BJ (cell line): Measurements from ENCODE around the gene CD52. TPM values are rescaled to one million over a fixed set of nuclear protein-coding genes. Genes with fewer than 3 reads are reported as not detected.

Experiments
- CTCF ChIA-PET: fragments of 350-600 bp; formaldehyde crosslinking; extraction: SDS; loops from one replicate; lab custom pipeline; 2021; ENCODE audit warnings: antibody characterized with exemption, inconsistent platforms; lab: Yijun Ruan, JAX
- POLR2A ChIA-PET: fragments of 300-600 bp; sonication (Branson Sonifier 250); formaldehyde crosslinking; extraction: SDS; loops from one replicate; lab custom pipeline; 2021; ENCODE audit warnings: antibody characterized with exemption; lab: Charles Lee
- DNase-seq: peaks from one replicate; pipeline ENCODE4 v3.0.0-alpha.2; 2011; ENCODE audit warnings: low read depth
- H3K27me3 ChIP-seq: 2 replicates; pipeline ENCODE4 v1.6.0; 2011; ENCODE audit warnings: low read length; ENCODE audit not compliant: control insufficient read depth, insufficient read depth
- H3K36me3 ChIP-seq: 2 replicates; pipeline ENCODE4 v1.5.1; 2011; ENCODE audit warnings: low read length; ENCODE audit not compliant: control insufficient read depth, insufficient read depth
- H3K4me3 ChIP-seq: 2 replicates; pipeline ENCODE4 v1.5.1; 2011; ENCODE audit warnings: low read depth, mild to moderate bottlenecking, control low read depth, low read length
- polyA plus RNA-seq: library from polyadenylated mRNA; depleted of rRNA; stranded (reverse); fragments of >200 nt; gene quantifications from 2 replicates; pipeline ENCODE4 v1.2.3, GENCODE V29; 2011; rRNA removed
- TF ChIP-seq, protein P1 (sequence below): IDR thresholded peaks from 2 replicates; pipeline ENCODE4 v1.5.1; 2011; ENCODE audit warnings: low read depth, mild to moderate bottlenecking, control low read depth, inconsistent platforms, low read length, moderate library complexity; ENCODE audit not compliant: insufficient read depth

The CD52 gene
- polyA plus RNA-seq, 1 experiment, result not detected

- DNase-seq, result no peak
- TF ChIP-seq, protein P1, sequence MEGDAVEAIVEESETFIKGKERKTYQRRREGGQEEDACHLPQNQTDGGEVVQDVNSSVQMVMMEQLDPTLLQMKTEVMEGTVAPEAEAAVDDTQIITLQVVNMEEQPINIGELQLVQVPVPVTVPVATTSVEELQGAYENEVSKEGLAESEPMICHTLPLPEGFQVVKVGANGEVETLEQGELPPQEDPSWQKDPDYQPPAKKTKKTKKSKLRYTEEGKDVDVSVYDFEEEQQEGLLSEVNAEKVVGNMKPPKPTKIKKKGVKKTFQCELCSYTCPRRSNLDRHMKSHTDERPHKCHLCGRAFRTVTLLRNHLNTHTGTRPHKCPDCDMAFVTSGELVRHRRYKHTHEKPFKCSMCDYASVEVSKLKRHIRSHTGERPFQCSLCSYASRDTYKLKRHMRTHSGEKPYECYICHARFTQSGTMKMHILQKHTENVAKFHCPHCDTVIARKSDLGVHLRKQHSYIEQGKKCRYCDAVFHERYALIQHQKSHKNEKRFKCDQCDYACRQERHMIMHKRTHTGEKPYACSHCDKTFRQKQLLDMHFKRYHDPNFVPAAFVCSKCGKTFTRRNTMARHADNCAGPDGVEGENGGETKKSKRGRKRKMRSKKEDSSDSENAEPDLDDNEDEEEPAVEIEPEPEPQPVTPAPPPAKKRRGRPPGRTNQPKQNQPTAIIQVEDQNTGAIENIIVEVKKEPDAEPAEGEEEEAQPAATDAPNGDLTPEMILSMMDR, result peak; percentile 99
- Histone ChIP-seq H3K36me3 (no peaks in the 10 kb centered on the region), H3K27me3 (peaks cover 24% of the 10 kb centered on the region), H3K4me3 (no peak overlapping the region)
- POLR2A ChIA-PET, result no interaction called here
- CTCF ChIA-PET, result interaction anchor here (0.7 to 5.3 kb wide), 31 partner anchors 9 to 503 kb away, joined by 3 to 78 read pairs (median 4); partner anchors contain the start of genes CRYBG2, DHDDS and ZNF593
Observed at GRCh38 chr1:26363549-26364448, 46.0 kb downstream of the CD52 start.

GRCh38 chr1:26364956-26365355 lies 47.2 kb downstream of the CD52 start:
- H3K36me3 ChIP-seq, result no peaks in the 10 kb centered on the region
- TF ChIP-seq, protein P1, result no peak
- no peak for DNase-seq
- CTCF ChIA-PET, result interaction anchor here (0.5 to 5.3 kb wide), 21 partner anchors 11 to 1153 kb away, joined by 3 to 78 read pairs (median 6); partner anchors contain the start of gene CRYBG2
- POLR2A ChIA-PET, result no interaction called here
- no peak overlapping the region for H3K4me3 ChIP-seq
- H3K27me3 ChIP-seq, result peaks cover 21% of the 10 kb centered on the region

- ChIA-PET POLR2A (no interaction called here), CTCF (interaction anchor here (1.1 kb wide), 1 partner anchor 50 kb away, joined by 3 read pairs; no protein-coding TSS in a partner anchor)
- Histone ChIP-seq H3K4me3 (no peak overlapping the region), H3K27me3 (peaks cover 5% of the 10 kb centered on the region), H3K36me3 (no peaks in the 10 kb centered on the region)
- TF ChIP-seq, protein P1, result no peak
- no peak for DNase-seq
Observed at GRCh38 chr1:26367441-26367840, 49.7 kb downstream of the CD52 start.

DNA sequence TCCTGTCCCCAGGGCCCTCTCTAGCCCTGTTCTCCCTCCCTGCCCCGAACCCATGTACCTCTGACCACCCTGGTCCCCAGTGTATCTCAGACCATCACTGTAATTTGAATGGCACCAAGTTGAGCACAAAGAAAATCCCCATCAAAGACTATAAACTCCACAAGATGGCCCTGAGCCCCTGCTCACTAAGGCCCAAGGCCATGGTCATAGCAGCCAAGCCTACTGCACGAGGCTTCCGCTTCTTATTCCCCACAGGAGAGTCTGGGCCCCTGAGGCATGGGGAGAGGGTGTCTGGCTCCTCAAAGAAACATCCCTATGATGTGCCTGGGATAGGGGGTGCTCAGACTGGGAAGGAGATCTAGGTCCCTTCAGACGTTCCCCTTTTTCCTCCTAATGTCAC lies 50.2 kb downstream of the CD52 start:
- POLR2A ChIA-PET, result no interaction called here
- CTCF ChIA-PET, result interaction anchor here (1.1 kb wide), 1 partner anchor 49 kb away, joined by 3 read pairs; no protein-coding TSS in a partner anchor

GRCh38 chr1:26368486-26368885 lies 50.7 kb downstream of the CD52 start:
- POLR2A ChIA-PET, result no interaction called here
- H3K36me3 ChIP-seq, result no peaks in the 10 kb centered on the region
- TF ChIP-seq, protein P1, result no peak
- no peak for DNase-seq
- CTCF ChIA-PET, result interaction anchor here (1.1 kb wide), 1 partner anchor 49 kb away, joined by 3 read pairs; no protein-coding TSS in a partner anchor
- no peak overlapping the region for H3K4me3 ChIP-seq
- peaks cover 4% of the 10 kb centered on the region for H3K27me3 ChIP-seq

More for the DNA sequence above, 50.2 kb downstream of the CD52 start:
- TF ChIP-seq, protein P1, result no peak
- DNase-seq, result no peak
- Histone ChIP-seq H3K36me3 (no peaks in the 10 kb centered on the region), H3K4me3 (no peak overlapping the region), H3K27me3 (peaks cover 4% of the 10 kb centered on the region)

Other genes starting within 250 kb of the CD52 start
- 1.4 and 2.9 TPM in 2 replicates for gene PDIK1L, start 206.1 kb upstream of the CD52 start, polyA plus RNA-seq
- gene FAM110D, start 158.9 kb upstream of the CD52 start, polyA plus RNA-seq, result not detected in 2 replicates
- gene C1orf232, start 149.0 kb upstream of the CD52 start, polyA plus RNA-seq, result not detected in 2 replicates
- gene ZNF593, start 148.1 kb upstream of the CD52 start, polyA plus RNA-seq, result 26.3 and 30.2 TPM in 2 replicates
- gene ZNF593OS, start 146.1 kb upstream of the CD52 start, polyA plus RNA-seq, result not detected in 2 replicates
- gene CNKSR1, start 140.5 kb upstream of the CD52 start, polyA plus RNA-seq, result 0.23 and 0.63 TPM in 2 replicates
- not detected in 2 replicates for gene CATSPER4, start 127.4 kb upstream of the CD52 start, polyA plus RNA-seq
- 9.4 and 10.8 TPM in 2 replicates for gene CEP85, start 83.8 kb upstream of the CD52 start, polyA plus RNA-seq
- gene SH3BGRL3, start 37.9 kb upstream of the CD52 start, polyA plus RNA-seq, result 298 and 309 TPM in 2 replicates
- 8.5 and 12.9 TPM in 2 replicates for gene UBXN11, start 11.3 kb upstream of the CD52 start, polyA plus RNA-seq
- gene CRYBG2, start 36.2 kb downstream of the CD52 start, polyA plus RNA-seq, result 0.20 and 0.44 TPM in 2 replicates
- gene ZNF683, start 54.8 kb downstream of the CD52 start, polyA plus RNA-seq, result not detected in 2 replicates
- gene LIN28A, start 92.9 kb downstream of the CD52 start, polyA plus RNA-seq, result not detected in 2 replicates
- gene DHDDS, start 114.4 kb downstream of the CD52 start, polyA plus RNA-seq, result 37.2 and 46.2 TPM in 2 replicates
- gene HMGN2, start 154.5 kb downstream of the CD52 start, polyA plus RNA-seq, result 252 and 268 TPM in 2 replicates
- 2.5 and 3.2 TPM in 2 replicates for gene RPS6KA1, start 211.8 kb downstream of the CD52 start, polyA plus RNA-seq